ENCODE measurements around the gene KCNMB1.

The KCNMB1 gene

DNA sequence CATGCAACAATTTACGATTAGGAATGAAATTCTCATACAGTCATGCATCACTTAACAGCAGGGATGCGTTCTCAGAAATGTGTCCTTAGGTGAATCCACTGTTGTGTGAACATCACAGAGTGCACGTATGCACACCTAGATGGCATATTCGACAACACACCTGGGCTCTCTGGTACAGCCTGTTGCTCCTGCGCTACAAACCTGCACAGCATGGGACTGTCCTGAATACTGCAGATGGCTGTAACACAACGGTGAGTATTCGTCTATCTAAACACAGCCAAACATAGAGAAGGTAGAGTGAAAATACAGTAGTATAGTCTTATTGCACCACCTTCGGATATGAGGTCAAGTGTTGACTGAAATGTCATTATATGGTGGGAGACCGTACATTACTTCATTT, 47.6 kb downstream of the KCNMB1 start:
- no peak for DNase-seq (ENCODE audit: low spot score)

- DNase-seq (ENCODE audit: low spot score) = no peak
Observed at GRCh38 chr5:170339780-170340167, 49.4 kb downstream of the KCNMB1 start.

- peak; percentile 78 for DNase-seq (ENCODE audit: low spot score)
Observed at GRCh38 chr5:170338933-170339779, 50.0 kb downstream of the KCNMB1 start.

DNA sequence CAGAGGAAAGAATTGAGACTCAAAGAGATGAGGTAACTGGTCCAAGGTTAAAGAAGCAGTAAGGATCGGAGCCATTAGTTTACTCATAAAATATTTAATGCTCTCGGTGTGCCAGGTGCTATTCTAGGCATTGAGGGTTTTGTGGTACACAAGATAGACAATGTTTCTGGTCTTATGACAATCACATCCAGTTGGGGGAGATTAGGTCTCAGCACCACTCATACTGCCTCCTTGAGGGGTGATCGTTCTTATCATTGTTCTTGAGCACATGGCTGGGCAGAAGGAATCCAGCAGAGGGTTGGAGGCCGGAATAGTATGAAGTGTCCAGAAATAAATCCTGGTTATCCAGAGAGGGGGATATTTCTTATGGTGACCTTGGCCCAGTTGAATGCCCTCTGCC, 50.9 kb downstream of the KCNMB1 start:
- no peak for DNase-seq (ENCODE audit: low spot score)

GRCh38 chr5:170337045-170337733, 52.0 kb downstream of the KCNMB1 start:
- DNase-seq (ENCODE audit: low spot score) = no peak

DNA sequence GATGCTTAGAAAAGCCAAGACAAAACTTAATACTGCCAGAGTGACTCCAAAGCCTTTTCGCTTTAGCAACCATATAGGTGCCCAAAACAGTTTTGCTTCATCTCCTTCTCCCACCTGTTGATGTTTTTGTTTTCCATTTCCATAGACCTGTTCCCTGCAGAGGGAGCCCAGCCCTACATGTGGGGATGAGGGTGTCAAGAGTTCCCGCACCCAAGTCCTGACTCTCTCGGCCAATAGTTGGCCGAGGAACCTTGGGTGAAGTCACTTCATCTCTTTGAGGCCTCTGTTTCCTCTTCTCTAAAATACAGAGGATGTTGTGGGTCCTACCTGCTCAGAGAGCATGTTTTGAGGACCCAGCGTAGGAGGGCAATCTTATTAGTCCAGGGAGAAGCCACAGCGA, 53.1 kb downstream of the KCNMB1 start:
- no peak for DNase-seq (ENCODE audit: low spot score)

DNA sequence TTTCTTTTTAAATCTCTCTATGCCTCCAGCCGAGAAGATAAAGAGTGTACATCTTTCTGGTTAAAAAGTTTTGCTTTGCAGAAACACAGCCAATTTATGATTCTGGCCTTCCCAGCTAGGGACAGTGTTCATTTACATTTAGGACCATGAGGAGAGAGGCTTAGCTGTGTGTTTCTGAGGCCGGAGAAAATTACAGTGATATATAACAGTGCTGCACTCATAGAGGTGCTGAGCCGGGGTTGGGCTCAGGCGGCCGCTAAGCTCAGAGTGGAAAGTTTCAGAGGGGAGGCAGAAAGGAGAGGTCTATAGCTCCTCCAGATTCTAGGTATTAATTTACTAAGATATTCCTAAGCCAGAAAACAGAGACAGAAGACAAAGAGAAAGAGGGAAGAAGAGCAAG, 54.5 kb downstream of the KCNMB1 start:
- no peak for DNase-seq (ENCODE audit: low spot score)

- DNase-seq (ENCODE audit: low spot score) = no peak
Observed at GRCh38 chr5:170333161-170333910, 55.8 kb downstream of the KCNMB1 start.

- DNase-seq (ENCODE audit: low spot score) = no peak
Observed at GRCh38 chr5:170332058-170332457, 57.1 kb downstream of the KCNMB1 start.

- peak; percentile 17 for DNase-seq (ENCODE audit: low spot score)
Observed at GRCh38 chr5:170330568-170331054, 58.6 kb downstream of the KCNMB1 start.

DNA sequence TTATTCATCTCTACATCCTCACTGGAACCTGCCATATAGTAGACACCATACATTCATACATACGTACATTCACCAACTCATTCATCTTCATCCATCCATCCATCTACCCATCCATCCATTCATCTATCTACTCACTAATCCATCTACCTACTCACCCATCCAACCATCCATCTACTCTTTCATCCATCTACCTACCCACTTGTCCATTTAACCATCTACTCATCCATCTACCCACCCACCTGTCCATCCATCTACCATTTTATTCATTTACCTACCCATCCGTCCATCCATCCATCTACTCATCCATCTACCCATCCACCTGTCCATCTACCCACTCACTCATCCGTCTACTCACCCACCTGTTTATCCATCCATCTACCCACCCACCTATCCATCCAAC, 59.6 kb downstream of the KCNMB1 start:
- DNase-seq (ENCODE audit: low spot score) = no peak

GRCh38 chr5:170327829-170328228, 61.3 kb downstream of the KCNMB1 start:
- no peak for DNase-seq (ENCODE audit: low spot score)

- DNase-seq (ENCODE audit: low spot score) = no peak
Observed at GRCh38 chr5:170327168-170327567, 62.0 kb downstream of the KCNMB1 start.
